Hypothalamus (tissue), 51 donors: ENCODE data around the gene SULT1A1.
"Not testable (repeated sequence)": the region's sequence is repeated elsewhere in the genome, so short reads cannot be mapped to it uniquely, and the experiment has no call there.

Source experiments
- DNase-seq, 51 donors: peaks; one replicate each; lab custom pipeline; 2025; lab: John Stamatoyannopoulos, UW

Gene SULT1A1

GRCh38 chr16:28608867-28609596 is 812 bp downstream of the SULT1A1 start:
- DNase-seq = peak in 13 of 51 donors; percentile 5 to 41 (median 15)

GRCh38 chr16:28608496-28608808 is 1.4 kb downstream of the SULT1A1 start:
- not testable (repeated sequence) for DNase-seq

- DNase-seq = not testable (repeated sequence)
Observed at GRCh38 chr16:28607681-28608495, 2.0 kb downstream of the SULT1A1 start.

GRCh38 chr16:28607116-28607623 is 2.7 kb downstream of the SULT1A1 start:
- no peak for DNase-seq

- DNase-seq = no peak
Observed at GRCh38 chr16:28606291-28607115, 3.3 kb downstream of the SULT1A1 start.

- DNase-seq = no peak
Observed at GRCh38 chr16:28604186-28604565, 5.7 kb downstream of the SULT1A1 start.

- no peak for DNase-seq
Observed at GRCh38 chr16:28603381-28604185, 6.3 kb downstream of the SULT1A1 start.

- DNase-seq = no peak
Observed at GRCh38 chr16:28602529-28602928, 7.3 kb downstream of the SULT1A1 start.

- DNase-seq = not testable (repeated sequence)
Observed at GRCh38 chr16:28602062-28602461, 7.8 kb downstream of the SULT1A1 start.

GRCh38 chr16:28601589-28601988 is 8.3 kb downstream of the SULT1A1 start:
- not testable (repeated sequence) for DNase-seq

GRCh38 chr16:28600965-28601364 is 8.9 kb downstream of the SULT1A1 start:
- not testable (repeated sequence) for DNase-seq

- not testable (repeated sequence) for DNase-seq
Observed at GRCh38 chr16:28599377-28600285, 10.2 kb downstream of the SULT1A1 start.

- DNase-seq = no peak
Observed at GRCh38 chr16:28597692-28598261, 12.1 kb downstream of the SULT1A1 start.

GRCh38 chr16:28596840-28597691 is 12.8 kb downstream of the SULT1A1 start, which contains the start of gene SULT1A2:
TSS of gene SULT1A2 (minus strand) at chr16:28597050. CDS start at chr16:28595930, 1,120 bp downstream.
- no peak for DNase-seq

- no peak for DNase-seq
Observed at GRCh38 chr16:28596115-28596630, 13.7 kb downstream of the SULT1A1 start.

GRCh38 chr16:28595451-28595850 is 14.4 kb downstream of the SULT1A1 start:
- DNase-seq = not testable (repeated sequence)

- no peak for DNase-seq
Observed at GRCh38 chr16:28592979-28593553, 16.8 kb downstream of the SULT1A1 start.
